ENCODE data around the gene PHRF1.

The PHRF1 gene

GRCh38 chr11:557328-558132, 18.7 kb upstream of the PHRF1 start:
- DNase-seq: no peak

GRCh38 chr11:558503-558902, 17.8 kb upstream of the PHRF1 start:
- no peak for DNase-seq

- no peak for DNase-seq
Observed at GRCh38 chr11:559020-559620, 17.1 kb upstream of the PHRF1 start.

DNA sequence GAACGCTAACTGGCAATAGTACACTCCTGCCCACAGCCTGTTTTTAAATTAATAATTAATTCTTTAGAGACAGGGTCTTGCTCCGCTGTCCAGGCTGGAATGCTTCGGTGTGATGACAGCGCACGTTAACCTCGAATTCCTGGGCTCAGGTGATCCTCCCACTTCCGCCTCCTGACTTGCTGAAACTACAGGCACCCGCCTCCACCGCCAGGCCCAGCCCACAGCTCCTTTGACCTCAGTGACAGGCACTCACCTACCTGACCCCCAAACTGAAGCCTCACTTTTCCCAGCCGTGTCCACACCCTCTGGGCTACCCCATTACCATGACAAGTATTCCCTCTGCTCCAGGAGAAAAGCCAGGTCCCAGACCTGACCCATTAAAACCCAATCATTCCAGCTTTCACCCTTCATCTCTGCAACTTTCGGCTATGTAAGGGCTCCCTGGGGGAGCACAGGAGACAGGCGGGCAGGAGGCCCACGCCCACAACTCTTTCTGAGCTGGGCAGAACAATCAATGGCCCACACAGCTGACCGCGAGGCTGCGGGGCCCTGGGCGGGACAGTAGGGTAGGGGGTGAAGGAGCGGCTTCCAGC, 16.5 kb upstream of the PHRF1 start:
- DNase-seq: no peak

GRCh38 chr11:560305-561147, 15.7 kb upstream of the PHRF1 start, which contains the start of the genes LMNTD2 and RASSF7:
LMNTD2 (minus strand) TSS chr11:560738; CDS start chr11:560716, 22 bp downstream.
RASSF7 (plus strand) TSS chr11:560970; CDS start chr11:561769, 799 bp downstream.
- peak; percentile 79 for DNase-seq

- DNase-seq: no peak
Observed at GRCh38 chr11:561148-562003, 14.9 kb upstream of the PHRF1 start.

DNA sequence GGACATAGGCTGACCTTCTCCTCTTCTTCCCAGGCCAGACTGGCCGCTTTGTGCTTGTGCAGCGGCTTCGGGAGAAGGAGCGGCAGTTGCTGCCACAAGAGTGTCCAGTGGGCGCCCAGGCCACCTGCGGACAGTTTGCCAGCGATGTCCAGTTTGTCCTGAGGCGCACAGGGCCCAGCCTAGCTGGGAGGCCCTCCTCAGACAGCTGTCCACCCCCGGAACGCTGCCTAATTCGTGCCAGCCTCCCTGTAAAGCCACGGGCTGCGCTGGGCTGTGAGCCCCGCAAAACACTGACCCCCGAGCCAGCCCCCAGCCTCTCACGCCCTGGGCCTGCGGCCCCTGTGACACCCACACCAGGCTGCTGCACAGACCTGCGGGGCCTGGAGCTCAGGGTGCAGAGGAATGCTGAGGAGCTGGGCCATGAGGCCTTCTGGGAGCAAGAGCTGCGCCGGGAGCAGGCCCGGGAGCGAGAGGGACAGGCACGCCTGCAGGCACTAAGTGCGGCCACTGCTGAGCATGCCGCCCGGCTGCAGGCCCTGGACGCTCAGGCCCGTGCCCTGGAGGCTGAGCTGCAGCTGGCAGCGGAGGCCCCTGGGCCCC, 14.1 kb upstream of the PHRF1 start:
- DNase-seq: no peak

DNA sequence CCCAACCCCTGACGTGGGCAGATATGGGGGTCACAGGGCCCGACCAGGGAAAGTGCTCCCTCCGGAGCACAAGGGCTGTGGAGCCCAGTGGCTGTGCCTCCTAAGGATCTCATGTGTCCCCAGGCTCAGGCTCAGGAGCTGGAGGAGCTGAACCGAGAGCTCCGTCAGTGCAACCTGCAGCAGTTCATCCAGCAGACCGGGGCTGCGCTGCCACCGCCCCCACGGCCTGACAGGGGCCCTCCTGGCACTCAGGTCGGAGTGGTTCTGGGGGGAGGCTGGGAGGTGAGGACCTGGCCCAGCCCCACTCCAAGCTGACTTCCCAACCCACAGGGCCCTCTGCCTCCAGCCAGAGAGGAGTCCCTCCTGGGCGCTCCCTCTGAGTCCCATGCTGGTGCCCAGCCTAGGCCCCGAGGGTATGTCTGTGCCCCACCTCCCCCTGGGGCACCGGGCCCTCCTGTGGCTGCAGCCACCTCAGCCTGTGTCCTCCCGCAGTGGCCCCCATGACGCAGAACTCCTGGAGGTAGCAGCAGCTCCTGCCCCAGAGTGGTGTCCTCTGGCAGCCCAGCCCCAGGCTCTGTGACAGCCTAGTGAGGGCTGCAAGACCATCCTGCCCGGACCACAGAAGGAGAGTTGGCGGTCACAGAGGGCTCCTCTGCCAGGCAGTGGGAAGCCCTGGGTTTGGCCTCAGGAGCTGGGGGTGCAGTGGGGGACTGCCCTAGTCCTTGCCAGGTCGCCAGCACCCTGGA, 13.0 kb upstream of the PHRF1 start:
- DNase-seq: no peak

GRCh38 chr11:563812-564578, 12.3 kb upstream of the PHRF1 start:
- DNase-seq: no peak

- no peak for DNase-seq
Observed at GRCh38 chr11:565921-566509, 10.3 kb upstream of the PHRF1 start.

DNA sequence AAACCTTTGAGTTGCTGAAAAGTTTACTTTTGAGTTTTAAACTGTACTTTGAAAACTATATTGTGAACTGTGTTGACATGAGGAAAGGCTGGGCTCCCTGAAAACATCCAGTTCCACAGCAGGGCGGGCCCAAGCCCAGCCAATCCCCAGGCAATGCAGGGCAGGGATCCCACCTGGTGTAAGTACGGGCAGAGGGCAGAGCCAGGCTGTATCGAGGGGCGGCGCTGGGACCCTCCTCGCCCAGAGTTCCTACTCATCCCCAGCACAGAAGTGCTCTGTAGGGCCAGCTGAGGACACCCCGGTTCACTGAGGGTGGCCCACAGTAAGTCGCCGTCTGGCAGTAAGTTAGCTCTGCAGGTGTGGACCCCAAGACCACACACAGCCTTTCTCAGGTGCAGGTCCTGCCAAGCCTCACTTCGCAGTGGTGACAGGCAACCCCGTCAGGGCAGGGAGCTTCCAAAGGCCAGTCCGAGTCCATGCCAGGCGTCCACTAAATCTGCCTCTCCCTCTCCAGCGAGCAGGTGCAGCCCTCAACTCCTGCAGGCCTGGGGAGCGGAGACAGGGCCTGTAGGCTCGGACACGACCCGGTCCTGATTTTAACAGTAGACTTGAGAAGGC, 9.2 kb upstream of the PHRF1 start:
- DNase-seq: no peak

DNA sequence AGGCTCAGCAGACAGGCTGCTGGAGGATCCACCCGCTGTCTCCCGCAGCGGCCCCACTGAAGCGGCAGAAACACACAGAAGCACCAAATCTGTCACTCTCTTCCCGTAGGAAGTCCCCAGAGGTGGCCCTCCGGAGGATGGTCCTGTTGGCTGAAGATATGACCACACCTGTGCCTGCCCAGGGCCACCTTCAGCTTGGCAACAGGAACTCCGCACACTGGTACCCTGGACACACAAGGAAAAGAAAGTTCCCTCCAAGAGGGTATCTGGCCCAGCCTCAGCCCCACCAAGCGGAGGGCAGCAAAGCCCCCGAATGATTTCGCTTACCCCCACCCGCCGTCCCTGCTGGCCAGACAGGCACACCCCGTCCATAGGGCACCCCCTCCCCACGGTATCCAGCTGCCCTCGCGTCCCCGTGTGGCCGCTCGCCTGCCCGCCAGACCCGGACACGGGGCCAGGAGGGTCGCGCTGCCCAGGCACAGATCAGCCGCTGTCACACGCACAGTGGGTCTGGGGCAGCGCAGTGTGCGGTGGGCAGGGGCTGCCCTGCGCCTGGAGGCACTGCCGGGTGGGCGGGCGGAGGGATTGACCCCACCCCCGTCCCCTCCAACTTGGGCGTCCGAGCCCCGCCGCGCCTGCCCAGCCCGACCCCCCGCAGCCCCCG, 8.5 kb upstream of the PHRF1 start:
- no peak for DNase-seq

DNA sequence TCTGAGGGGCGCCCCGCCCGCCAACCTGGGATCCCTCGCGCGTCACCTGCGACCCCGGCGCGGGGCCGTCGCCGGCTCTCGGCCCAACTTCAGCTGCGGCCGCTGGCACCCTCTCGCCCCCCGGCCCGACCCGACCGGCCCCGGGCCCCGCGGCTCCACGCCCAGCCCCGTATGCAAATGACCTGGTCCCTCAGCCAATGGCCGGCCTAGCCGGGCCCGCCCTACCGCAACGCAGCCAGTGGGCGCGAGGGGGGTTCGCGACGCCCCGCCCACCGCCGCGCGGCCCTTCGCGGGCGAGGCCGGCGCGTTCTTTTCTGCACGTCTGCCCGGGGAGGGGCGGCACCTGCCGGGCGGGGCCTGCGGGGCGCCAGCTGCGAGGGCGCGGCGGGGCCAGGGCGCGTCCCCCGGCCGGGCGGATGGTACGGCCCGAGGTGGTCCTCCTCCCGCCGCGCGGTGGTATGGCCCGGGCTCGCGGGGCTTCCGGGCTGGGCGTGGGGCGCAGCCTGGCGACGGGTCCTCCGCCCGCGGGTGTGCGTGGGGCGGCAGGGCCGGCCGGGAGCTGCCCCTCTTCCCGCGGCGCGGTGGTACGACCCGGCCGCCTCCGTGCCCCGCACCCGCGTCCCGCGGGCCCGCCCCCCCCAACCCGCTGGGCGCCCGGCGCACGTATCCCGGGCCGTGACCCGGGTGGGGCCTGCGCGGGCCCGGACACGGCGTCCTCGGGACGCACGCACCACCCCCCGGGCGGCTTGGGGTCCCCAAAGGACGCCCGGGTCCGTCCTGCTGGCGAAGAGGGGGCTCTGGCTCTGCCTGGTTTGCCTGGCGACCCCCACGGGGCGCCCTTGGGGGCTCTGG, 7.7 kb upstream of the PHRF1 start:
- DNase-seq: peak; percentile 91

GRCh38 chr11:569158-569885, 6.9 kb upstream of the PHRF1 start:
- DNase-seq: no peak

DNA sequence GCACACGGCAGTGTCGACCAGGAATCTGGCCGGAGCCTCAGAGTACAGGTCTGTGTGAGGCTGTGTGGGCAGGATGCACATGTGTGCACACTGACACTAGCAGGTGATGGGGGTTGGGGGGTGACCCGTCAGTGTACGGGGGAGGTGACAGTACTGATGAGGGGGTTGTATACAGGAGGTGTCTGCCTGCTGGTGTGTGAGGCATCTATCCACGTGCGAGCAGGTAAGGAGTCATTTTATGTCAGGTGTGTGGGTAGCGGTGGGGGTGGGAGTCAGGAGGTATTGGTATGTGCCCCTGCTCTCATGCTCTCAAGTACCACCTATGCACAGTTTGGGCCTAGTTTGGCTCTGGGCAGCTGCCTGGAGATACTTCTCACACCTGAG, 4.5 kb upstream of the PHRF1 start:
- DNase-seq: no peak

- no peak for DNase-seq
Observed at GRCh38 chr11:573146-573759, 3.0 kb upstream of the PHRF1 start.

All from NCI-H1092 (cell line).